Measurements from ENCODE around the gene TBC1D24.

- TF ChIP-seq POLR2AphosphoS5 (IDR thresholded peaks at IDR 0.05; ENCODE audit: low read depth, low read length), result no peak
- TF ChIP-seq EZH2phosphoT487 (IDR thresholded peaks at IDR 0.05; ENCODE audit: borderline replicate concordance), result no peak
- no peak for TF ChIP-seq EZH2 (IDR thresholded peaks at IDR 0.05)
- no peak for TF ChIP-seq CTCF (IDR thresholded peaks at IDR 0.05 in 2 of 3, conservative IDR thresholded peaks at IDR 0.05 in 1 of 3; ENCODE audit: borderline replicate concordance in 1 of 3, insufficient read depth in 1 of 3, low read depth in 2 of 3, low read length in 2 of 3)
- no peak for TF ChIP-seq RAD21 (IDR thresholded peaks at IDR 0.05; ENCODE audit: low read depth)
- TF ChIP-seq POLR2A (IDR thresholded peaks at IDR 0.05; ENCODE audit: borderline replicate concordance, extremely low read depth, insufficient read depth, insufficient read length), result no peak
- no peak for TF ChIP-seq MAX (IDR thresholded peaks at IDR 0.05)
- TF ChIP-seq ZNF274 (IDR thresholded peaks at IDR 0.05; ENCODE audit: low read depth, low read length), result no peak
- no peak for TF ChIP-seq SIN3A (IDR thresholded peaks at IDR 0.05; ENCODE audit: low read depth)
- TF ChIP-seq JUND (IDR thresholded peaks at IDR 0.05), result no peak
- no peak for TF ChIP-seq ZFX (IDR thresholded peaks at IDR 0.05)
- TF ChIP-seq REST (IDR thresholded peaks at IDR 0.05; ENCODE audit: low read depth), result no peak
- TF ChIP-seq YY1 (IDR thresholded peaks at IDR 0.05; ENCODE audit: extremely low read depth, insufficient replicate concordance, low read depth, low read length), result no peak
- TF ChIP-seq EGR1 (IDR thresholded peaks at IDR 0.05; ENCODE audit: low read depth), result no peak
Measured at GRCh38 chr16:2498531-2499253, 23.8 kb downstream of the TBC1D24 start.
